Prostate gland (tissue), 1 donor: ENCODE data around the gene AGAP4.
"Not testable (repeated sequence)": the region's sequence is repeated elsewhere in the genome, so short reads cannot be mapped to it uniquely, and the experiment has no call there.

Experiments used
- POLR2A ChIP-seq: fragments of 450-650 bp; IDR thresholded peaks from one replicate; pipeline ENCODE4 v1.6.1; 2016; ENCODE audit warnings: antibody characterized with exemption, mild to moderate bottlenecking
- POLR2AphosphoS5 ChIP-seq: sonication (generic); formaldehyde crosslinking; IDR thresholded peaks from one replicate; pipeline ENCODE4 v1.6.1; 2017; ENCODE audit warnings: antibody characterized with exemption

DNA sequence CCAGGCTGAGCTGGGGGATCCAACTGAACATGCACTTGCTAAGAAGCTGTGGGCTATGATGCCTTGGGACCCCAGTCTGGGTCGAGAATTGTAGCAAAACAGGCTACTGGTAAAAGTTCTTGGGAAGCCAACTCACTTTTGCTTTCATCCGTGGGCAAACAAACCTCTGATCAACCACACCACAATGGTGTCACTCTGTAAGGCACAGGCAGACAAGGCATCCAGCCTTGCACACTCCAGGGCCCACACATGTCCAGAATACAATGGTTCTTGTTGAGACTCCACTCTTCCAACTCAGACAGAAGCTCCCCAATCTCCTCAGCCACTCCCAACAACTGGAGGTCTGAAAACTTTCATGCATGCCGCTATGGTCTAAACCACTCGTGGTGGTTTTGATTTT is 10.6 kb upstream of the AGAP4 start:
- TF ChIP-seq POLR2AphosphoS5, POLR2A: not testable (repeated sequence)
